SK-N-SH (cell line): ENCODE data around the gene RCOR3.

Experiments
- CTCF ChIP-seq: fragments of 200-600 bp; sonication (generic); IDR thresholded peaks from 2 replicates; pipeline ENCODE4 v1.6.1; 2017; ENCODE audit warnings: antibody characterized with exemption, mild to moderate bottlenecking, moderate library complexity
- ELF1 ChIP-seq: IDR thresholded peaks from 2 replicates; pipeline ENCODE4 v1.4.0; 2012
- EP300 ChIP-seq, 2 experiments: IDR thresholded peaks; 2 replicates each; pipeline versions ENCODE4 v1.4.0 to v1.6.1; 2012; ENCODE audit warnings: borderline replicate concordance in 1 of 2, low read depth in 1 of 2, low read length in 1 of 2
- POLR2AphosphoS5 ChIP-seq: IDR thresholded peaks from 2 replicates; pipeline ENCODE4 v1.6.1; 2012; ENCODE audit warnings: low read depth, low read length
- YY1 ChIP-seq: IDR thresholded peaks from 2 replicates; pipeline ENCODE4 v1.4.0; 2012; ENCODE audit warnings: low read depth, mild to moderate bottlenecking

GRCh38 chr1:211353562-211354212 is 94.5 kb downstream of the RCOR3 start:
- TF ChIP-seq YY1 (no peak), POLR2AphosphoS5 (no peak), CTCF (no peak), EP300 (IDR thresholded peaks at IDR 0.05; ENCODE audit: borderline replicate concordance in 1 of 2, low read depth in 1 of 2, low read length in 1 of 2) (no peak), ELF1 (no peak)
